HG03025 (cell line): ENCODE results near the gene BMP8A.
"Not testable (repeated sequence)": the region's sequence is repeated elsewhere in the genome, so short reads cannot be mapped to it uniquely, and the experiment has no call there.

Experiments used
- ATAC-seq: cut with Tn5 transposase; IDR thresholded peaks from one replicate; pipeline ENCODE4 v1.9.1; 2021; ENCODE audit warnings: mild to moderate bottlenecking, moderate library complexity; ENCODE audit not compliant: unreplicated experiment, low FRiP score

BMP8A gene, protein sequence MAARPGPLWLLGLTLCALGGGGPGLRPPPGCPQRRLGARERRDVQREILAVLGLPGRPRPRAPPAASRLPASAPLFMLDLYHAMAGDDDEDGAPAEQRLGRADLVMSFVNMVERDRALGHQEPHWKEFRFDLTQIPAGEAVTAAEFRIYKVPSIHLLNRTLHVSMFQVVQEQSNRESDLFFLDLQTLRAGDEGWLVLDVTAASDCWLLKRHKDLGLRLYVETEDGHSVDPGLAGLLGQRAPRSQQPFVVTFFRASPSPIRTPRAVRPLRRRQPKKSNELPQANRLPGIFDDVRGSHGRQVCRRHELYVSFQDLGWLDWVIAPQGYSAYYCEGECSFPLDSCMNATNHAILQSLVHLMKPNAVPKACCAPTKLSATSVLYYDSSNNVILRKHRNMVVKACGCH

DNA sequence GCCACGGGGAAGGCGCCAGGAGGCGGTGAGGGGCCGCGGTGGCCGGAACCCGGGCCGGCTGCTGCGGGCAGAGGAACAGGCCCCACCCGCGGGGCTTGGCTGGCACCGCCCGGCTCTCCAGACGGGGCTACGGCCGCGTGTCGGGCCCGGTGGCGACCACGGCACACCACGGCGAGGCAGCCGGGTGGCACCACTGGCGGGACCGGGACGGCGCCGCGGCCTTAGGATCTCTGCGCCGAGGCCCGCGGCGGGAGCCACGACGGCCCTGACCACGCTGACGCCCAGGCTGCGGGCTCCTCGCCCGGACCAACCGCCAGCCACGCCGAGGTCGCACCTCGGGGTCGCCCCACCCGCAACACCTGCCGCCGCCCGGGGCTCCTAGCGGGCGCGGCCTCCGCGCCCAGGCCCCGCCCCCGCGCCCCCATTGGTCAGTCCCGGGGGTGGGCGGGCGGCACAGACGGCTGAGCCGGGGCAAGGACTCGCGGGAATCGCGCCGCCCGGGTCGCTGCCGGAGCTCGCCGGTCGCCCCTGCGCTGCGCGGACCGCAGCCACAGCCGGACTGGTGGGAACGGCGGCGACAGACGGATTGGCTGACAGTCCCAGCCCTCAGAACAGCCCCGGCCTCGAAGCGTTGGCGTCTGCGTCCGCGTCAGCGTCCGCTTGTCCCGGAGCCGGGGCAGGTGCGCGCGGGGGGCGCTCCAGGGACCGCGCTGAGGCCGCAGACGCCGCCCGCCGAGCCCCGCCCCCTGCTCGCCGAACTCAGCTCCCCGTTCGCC lies at the start of gene BMP8A:
TSS of gene BMP8A (plus strand) at position 491 of the 776 bp plus-strand sequence. CDS start 356 bp downstream, outside the sequence.
- peak; percentile 43 for ATAC-seq

DNA sequence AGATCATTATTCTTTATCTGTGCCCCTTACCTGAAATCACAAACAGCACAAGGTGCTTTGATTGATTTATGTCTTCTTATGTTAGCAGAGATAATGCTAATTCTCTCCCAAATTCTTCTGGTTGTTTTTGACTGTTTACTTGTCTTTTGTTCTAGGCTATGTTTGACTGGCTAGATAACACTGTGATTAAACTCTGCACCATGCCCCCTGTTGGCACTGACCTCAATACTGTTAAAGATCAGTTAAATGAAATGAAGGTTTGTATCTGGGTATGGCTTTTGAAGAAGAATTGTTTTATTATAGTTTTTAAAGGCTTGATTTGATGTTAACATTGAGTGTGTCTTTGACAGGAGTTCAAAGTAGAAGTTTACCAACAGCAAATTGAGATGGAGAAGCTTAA lies 49.6 kb upstream of the BMP8A start:
- ATAC-seq, result no peak

DNA sequence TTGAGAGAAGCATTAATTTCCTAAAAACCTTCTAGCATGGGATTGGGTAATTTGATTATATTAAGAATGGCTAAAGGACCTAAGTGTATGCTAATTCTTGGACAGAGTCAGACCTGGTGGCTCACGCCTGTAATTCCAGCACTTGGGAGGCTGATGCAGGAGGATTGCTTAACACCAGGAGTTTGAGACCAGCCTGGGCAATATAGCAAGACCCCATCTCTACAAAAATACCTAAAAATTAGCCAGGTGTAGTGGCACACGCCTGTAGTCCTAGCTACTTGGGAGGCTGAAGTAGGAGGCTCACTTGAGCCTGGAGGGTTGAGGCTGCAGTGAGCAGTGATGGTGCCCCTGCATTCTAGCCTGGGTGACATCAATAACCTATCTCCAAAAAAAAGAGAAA lies 45.9 kb upstream of the BMP8A start:
- no peak for ATAC-seq

DNA sequence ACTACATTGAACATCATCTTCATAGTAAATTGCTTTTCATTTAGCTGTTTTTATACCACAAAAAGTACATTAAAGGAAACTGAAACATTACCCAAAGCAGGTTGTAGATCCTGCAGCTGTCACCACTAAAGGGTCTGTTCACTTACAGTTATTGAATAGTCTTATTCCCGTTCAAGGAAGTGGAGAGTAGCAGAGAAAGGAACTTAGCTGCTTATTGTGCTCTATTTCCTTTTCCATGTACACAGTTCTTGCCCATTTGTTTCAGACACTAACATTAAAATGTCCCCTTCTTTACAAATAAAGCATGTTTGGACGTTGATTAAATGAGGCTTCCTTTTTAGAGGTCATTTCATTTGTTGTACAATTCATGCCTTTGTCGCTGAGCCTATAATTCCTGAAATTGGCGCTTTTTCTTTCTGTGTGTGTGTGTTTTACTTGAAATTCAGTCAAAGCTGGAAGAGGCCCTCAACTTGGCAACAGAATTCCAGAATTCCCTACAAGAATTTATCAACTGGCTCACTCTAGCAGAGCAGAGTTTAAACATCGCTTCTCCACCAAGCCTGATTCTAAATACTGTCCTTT lies 44.4 kb upstream of the BMP8A start:
- no peak for ATAC-seq

DNA sequence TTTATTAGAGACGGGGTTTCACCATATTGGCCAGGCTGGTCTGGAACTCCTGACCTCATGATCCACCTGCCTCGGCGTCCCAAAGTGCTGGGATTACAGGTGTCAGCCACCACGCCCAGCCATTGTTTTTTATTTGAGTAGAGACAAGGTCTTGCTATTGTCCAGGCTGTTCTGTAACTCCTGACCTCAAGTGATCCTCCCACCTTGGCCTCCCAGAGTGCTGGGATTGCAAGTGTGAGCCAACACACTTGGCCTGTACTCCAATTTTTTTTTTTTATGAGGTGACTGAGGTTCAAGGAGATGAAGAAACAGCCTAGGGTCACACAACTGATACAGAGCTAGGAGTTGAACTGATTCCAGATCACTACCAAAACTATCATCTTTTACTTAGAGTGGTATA lies 41.4 kb upstream of the BMP8A start:
- not testable (repeated sequence) for ATAC-seq

DNA sequence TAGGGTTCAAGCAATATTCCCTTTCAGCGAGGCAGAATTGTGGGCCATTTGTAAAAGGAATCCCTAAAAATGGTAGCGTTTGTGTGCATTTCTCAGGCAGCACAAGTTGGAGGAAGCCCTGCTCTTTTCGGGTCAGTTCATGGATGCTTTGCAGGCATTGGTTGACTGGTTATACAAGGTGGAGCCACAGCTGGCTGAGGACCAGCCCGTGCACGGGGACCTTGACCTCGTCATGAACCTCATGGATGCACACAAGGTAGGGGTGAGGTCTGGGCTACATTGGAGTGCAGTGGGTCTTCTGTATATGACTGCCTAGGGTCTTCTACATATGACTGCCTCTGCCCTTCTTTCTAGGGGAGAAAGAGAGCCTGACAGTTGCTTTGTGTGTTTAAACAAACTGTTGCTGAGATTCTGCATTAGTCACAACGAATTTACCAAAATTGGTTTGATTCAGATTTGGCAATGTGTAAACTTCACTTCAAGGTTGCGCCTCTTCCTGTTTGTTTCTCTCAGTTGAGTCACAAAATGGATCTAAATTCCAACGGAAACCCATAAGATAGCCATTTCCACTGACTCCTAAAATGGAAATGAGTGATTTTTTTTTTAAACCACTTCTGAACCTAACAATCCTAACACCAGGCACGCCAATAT lies 40.4 kb upstream of the BMP8A start:
- ATAC-seq, result no peak

DNA sequence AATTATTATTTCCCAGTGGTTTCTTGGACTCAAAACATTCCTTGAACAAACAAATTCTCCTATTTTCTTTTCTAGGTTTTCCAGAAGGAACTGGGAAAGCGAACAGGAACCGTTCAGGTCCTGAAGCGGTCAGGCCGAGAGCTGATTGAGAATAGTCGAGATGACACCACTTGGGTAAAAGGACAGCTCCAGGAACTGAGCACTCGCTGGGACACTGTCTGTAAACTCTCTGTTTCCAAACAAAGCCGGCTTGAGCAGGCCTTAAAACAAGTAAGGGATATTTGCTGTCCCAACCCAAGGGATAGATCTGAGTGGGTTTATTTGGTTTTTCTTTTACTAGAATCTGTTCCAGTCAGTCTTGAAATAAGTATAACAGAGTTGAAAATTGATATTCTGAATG lies 39.4 kb upstream of the BMP8A start:
- no peak for ATAC-seq

DNA sequence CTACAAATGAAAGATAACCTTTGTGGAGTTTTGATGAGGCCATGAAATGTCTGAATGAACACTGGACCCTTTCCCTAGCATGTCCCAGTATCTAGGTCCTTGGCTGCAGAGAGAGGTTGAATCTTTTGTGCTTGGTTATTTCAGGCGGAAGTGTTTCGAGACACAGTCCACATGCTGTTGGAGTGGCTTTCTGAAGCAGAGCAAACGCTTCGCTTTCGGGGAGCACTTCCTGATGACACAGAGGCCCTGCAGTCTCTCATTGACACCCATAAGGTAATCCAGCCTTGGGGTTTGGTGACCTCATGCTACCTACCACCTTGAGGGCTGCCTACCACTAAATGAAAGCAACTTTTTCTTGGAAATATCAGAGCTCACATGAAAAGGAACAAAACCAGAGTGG lies 38.9 kb upstream of the BMP8A start:
- no peak for ATAC-seq

DNA sequence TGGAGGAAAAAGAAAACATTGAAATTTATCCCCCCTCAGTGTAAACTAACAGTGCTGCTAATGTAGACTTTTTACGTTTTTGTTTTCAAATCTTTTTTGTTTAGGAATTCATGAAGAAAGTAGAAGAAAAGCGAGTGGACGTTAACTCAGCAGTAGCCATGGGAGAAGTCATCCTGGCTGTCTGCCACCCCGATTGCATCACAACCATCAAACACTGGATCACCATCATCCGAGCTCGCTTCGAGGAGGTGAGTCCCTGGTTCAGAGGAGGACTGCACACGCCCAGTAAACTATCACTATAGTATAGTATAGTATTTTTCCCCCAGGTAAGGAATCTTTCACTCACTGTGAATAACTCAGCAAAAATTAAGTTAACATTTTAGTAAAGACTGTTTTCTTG lies 37.8 kb upstream of the BMP8A start:
- ATAC-seq, result no peak

DNA sequence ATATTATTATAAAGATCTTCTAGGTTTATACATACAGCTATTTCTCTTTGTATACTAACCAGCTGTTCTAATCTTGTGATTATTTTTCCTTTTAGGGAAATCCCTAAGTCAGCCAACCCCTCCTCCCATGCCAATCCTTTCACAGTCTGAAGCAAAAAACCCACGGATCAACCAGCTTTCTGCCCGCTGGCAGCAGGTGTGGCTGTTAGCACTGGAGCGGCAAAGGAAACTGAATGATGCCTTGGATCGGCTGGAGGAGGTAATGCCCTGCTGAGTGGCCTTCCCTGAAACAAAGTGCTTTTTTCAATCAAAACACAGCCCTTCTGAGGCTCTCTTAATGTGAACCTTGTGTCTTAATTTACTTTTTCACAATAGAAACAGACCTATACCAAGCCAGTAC lies 32.4 kb upstream of the BMP8A start:
- ATAC-seq, result no peak

DNA sequence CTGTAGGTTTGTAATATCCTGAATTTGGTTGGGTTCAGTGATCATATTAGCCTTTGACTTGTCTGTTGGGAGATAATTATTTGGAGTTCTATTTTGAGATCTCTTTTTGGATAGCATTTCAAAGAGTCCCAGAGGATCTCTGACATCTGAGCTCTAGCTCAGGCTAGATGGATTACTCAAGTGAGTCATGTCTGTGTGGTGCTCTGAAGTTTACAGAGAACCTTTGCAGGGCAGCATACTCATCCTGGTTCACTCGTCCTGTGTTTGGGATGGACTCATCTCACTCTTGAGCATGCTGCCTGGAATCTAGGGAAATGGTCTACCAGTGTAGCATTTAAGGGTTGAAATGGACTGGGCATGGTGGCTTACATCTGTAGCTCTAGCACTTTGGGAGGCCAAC lies 29.4 kb upstream of the BMP8A start:
- ATAC-seq, result no peak

DNA sequence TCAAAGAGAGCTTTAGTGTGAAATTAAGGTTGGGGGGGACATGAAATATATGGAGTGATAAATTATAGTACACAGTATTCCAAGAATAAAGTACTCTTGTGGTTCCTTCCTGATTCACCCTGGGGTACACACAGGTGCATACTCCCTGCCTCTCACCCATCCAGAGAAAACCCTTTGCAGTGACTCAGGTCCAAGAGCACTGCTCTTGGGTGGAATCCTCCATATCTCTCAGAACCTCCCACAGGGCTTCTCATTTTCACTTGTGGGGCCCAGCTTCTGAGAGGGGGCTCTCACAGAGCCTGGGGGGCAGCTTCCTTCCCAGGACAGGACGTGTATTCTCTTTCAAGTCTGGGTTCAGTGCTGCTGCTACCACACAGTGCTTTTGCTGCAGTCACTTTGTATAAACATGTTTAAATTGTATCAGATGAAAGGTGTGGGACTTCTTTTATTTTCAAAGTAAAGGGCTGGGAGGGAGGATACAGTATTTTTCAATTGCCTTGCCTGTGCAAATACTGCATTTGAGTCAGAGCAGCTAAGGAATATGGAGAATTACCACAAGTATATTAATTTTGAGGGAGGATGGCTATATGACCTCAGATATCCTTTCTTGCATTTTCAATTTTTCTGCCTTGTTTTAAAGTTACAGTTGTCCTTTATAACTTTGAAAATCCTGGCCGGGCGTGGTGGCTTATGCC lies 24.9 kb upstream of the BMP8A start:
- no peak for ATAC-seq

DNA sequence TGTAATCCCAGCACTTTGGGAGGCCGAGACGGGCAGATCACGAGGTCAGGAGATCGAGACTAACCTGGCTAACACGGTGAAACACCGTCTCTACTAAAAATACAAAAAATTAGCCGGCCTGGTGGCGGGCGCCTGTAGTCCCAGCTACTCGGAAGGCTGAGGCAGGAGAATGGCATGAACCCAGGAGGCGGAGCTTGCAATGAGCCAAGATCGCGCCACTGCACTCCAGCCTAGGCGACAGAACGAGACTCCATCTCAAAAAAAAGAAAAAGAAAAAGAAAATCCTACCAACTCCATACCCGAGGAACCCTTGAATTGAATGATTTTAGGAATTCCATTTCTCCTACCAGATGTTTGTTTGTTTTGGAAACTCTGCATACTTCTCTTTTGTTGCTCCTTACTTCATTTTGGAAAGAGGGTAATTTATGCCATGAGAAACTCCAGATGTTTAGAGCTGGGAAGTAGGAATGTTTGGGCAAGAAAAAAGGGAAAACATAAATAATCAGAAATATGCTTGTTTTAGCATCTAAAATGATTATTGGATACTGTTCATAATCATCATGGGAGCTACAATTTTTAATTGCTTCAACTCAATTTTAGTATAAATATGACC lies 24.2 kb upstream of the BMP8A start:
- ATAC-seq, result not testable (repeated sequence)

DNA sequence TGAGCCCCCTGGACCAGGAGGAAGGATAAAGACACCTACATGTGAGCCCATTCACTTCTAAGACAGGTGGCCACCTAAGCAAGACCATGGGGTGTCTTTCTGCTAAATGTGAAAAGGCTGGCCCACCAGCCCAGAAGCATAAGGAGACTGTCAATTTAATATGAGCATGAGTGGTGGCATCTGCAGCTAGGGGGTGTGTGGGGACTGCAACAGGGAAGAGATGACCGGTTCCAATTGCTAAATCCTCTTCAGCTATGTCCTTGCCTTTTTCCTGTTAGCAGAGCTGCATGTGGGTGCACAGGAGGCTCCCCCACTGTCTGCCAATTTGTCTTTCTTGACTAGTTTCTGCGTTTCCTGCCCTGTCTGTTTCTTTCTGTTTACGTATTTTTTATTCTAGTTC lies 22.3 kb upstream of the BMP8A start:
- no peak for ATAC-seq

DNA sequence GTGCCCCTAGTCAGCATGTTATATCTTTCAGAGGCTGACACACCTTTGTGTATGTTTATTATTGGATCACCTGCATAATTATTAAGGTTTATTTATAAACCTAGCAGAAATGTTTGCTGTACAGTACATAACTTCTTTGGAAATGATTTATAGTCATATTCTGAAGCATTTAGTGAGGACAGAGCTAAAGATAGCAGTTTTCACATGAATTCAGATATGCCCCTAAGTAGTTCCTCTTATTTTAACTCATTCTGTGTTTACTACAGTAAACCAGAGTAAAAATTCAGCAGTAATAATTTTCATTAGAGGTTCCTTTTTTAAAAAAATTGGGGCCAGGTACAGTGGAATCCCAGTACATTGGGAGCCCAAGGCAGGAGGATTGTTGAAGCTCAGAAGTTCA lies 21.4 kb upstream of the BMP8A start:
- ATAC-seq, result no peak

DNA sequence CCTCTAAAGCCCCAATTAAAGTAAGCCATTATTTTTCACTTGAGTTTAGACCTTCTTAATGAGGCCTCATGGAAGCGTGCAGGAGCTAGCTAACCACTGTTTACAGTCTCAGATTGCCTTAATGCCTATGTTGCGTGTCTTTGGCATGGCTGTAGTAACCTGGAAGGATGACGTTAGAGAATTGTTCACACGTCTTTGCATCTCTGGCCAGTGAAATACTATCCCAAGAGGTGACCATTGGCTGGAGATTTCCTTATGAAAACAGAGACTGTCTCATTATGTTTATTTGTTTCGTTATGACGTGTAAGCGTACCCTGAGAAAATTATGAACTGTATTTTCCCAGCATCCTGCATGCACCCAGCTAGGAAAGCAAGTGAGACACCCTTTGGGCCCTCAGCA lies 18.6 kb upstream of the BMP8A start:
- ATAC-seq, result no peak

DNA sequence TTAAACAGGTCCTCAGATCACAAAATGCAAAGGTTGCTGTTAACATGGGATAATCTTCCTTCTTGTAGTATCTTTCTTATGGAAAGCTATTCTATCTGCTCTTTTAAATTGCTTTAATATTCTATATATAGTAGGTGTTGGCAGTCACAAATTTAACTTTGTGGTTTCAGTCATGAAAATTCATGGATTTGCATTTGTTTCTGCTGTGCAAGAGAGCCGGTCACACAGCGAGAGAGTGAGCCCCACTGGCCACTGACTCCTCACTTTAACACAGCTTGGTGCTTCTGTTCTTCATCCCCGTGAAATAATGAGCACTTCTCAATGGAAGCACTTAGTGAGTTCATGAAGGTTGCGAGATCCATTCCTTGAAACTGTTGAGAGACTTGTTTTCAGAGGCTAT lies 18.1 kb upstream of the BMP8A start:
- ATAC-seq, result no peak

DNA sequence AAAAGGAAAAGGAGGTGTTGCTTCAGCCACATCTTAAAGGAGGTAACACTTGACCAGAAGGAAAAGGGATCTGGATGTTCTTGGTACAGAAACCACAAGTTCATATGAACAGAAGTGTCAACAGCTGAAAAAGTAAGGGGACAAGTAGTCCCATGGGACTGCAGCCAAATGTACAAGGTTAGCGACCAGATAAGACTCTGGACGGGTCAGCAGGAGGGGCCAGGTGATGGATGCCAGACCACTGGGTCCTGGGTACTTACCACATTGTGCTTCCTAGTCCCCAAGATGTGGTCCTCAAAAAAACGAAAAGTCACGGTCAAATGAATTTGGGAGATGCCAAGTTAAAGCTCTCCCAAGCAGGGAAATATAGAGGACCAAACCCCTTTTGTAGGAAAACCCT lies 16.6 kb upstream of the BMP8A start:
- ATAC-seq, result no peak

DNA sequence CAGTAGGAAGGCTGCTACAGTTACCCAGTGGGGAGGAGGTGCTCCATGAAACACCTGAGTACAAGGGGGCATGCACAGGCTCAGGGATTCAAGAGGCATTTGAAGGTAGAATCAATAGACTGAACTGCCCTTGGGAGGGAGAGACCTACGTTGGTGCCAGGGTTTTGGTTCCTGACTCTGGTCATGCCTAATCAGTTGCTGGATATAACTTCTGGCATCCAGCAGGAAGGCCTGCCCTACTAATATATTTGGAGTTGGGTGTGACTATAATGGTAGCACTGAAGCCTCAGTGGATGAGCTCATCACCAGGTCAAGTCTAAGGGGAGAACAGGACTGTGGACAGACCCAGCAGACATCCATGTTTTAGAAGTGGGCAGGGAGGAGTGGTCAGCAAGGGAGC lies 15.9 kb upstream of the BMP8A start:
- ATAC-seq, result not testable (repeated sequence)
